Measurements from ENCODE around the gene TMEM63C.

TMEM63C gene

DNA sequence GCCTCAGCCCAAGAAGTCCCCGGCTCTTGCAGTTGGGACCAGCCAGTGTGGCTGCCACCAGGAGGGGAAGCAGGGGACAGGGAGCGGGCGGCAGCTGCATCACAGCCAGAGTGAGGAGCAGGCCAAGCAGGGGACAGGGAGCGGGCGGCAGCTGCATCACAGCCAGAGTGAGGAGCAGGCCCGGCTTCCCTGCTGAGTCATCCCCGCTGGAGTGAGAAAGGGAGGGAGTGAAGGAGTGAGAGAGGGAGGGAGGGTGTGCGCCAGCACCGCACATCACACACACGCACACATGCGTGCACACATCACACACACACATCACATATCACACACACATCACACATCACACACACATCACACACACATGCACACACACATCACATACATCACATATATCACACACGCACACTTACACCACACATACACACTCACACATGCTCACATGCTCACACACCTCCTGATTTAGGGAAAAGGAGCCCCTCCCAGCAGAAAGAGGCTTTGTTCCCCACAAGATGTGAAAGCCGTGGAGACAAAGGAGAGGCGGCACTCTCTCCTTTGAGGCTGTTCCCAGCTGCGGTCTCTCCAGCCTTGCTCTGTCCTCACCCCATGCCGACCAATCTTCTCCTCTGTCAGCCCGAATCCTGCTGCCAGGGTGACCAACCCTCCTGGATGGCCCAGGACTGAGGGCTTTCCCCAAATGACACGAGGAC lies 23.3 kb upstream of the TMEM63C start:
- Histone ChIP-seq H3F3A (ENCODE audit: low read depth) (no peaks in the 10 kb centered on the region), H4K20me1 (ENCODE audit: insufficient read depth, low read length, poor library complexity, severe bottlenecking) (no peaks in the 10 kb centered on the region), H3K4me1 (ENCODE audit: insufficient read depth, low read length, poor library complexity, severe bottlenecking) (no peaks in the 10 kb centered on the region), H3K36me3 (ENCODE audit: insufficient read depth, low read length) (no peaks in the 10 kb centered on the region), H3K4me2 (ENCODE audit: low read depth, low read length, poor library complexity, severe bottlenecking) (no peak overlapping the region), H3K9me2 (replicated peaks; ENCODE audit: low read depth, low read length) (no peaks in the 10 kb centered on the region), H3K9ac (ENCODE audit: low read depth, low read length, poor library complexity, severe bottlenecking) (no peak overlapping the region), H3K79me2 (ENCODE audit: insufficient read depth, low read length) (no peaks in the 10 kb centered on the region), H3K4me3 (ENCODE audit: low read length, poor library complexity, severe bottlenecking) (no peak overlapping the region), H2AFZ (ENCODE audit: low read length) (no peak overlapping the region), H3K9me3 (ENCODE audit: insufficient read depth, low read depth, low read length) (no peaks in the 10 kb centered on the region), H3K27me3 (ENCODE audit: insufficient read depth, low read length, poor library complexity, severe bottlenecking) (no peaks in the 10 kb centered on the region)
- TF ChIP-seq EZH2phosphoT487 (IDR thresholded peaks at IDR 0.05; ENCODE audit: borderline replicate concordance) = no peak
- TF ChIP-seq, protein P1, sequence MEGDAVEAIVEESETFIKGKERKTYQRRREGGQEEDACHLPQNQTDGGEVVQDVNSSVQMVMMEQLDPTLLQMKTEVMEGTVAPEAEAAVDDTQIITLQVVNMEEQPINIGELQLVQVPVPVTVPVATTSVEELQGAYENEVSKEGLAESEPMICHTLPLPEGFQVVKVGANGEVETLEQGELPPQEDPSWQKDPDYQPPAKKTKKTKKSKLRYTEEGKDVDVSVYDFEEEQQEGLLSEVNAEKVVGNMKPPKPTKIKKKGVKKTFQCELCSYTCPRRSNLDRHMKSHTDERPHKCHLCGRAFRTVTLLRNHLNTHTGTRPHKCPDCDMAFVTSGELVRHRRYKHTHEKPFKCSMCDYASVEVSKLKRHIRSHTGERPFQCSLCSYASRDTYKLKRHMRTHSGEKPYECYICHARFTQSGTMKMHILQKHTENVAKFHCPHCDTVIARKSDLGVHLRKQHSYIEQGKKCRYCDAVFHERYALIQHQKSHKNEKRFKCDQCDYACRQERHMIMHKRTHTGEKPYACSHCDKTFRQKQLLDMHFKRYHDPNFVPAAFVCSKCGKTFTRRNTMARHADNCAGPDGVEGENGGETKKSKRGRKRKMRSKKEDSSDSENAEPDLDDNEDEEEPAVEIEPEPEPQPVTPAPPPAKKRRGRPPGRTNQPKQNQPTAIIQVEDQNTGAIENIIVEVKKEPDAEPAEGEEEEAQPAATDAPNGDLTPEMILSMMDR (conservative IDR thresholded peaks at IDR 0.05; ENCODE audit: low read length) = no peak

DNA sequence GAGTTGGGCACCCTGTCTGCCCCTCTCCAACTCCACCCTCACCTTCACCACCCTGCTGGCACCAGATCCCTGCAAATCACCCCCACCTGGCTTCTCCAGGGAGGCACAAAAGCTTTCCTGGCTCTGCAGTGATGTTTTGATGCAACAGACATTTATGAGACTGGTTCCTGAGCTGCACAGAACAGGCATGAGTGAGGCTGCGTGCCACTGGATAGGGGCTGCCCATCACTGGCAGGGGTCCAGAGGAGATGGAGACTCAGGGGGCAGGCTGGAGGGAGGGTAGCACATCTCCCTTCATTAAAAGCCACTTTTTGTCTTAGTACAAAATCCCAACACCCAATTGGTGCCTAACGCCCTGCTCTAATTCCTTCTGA lies 22.7 kb upstream of the TMEM63C start:
- Histone ChIP-seq H3K9me2 (replicated peaks; ENCODE audit: low read depth, low read length) (no peaks in the 10 kb centered on the region), H3K36me3 (ENCODE audit: insufficient read depth, low read length) (no peaks in the 10 kb centered on the region), H3K4me1 (ENCODE audit: insufficient read depth, low read length, poor library complexity, severe bottlenecking) (no peaks in the 10 kb centered on the region), H4K20me1 (ENCODE audit: insufficient read depth, low read length, poor library complexity, severe bottlenecking) (no peaks in the 10 kb centered on the region), H3F3A (ENCODE audit: low read depth) (no peaks in the 10 kb centered on the region), H3K27me3 (ENCODE audit: insufficient read depth, low read length, poor library complexity, severe bottlenecking) (no peaks in the 10 kb centered on the region), H3K4me3 (ENCODE audit: low read length, poor library complexity, severe bottlenecking) (no peak overlapping the region), H3K9ac (ENCODE audit: low read depth, low read length, poor library complexity, severe bottlenecking) (no peak overlapping the region), H3K4me2 (ENCODE audit: low read depth, low read length, poor library complexity, severe bottlenecking) (no peak overlapping the region), H3K9me3 (ENCODE audit: insufficient read depth, low read depth, low read length) (no peaks in the 10 kb centered on the region), H2AFZ (ENCODE audit: low read length) (no peak overlapping the region), H3K79me2 (ENCODE audit: insufficient read depth, low read length) (no peaks in the 10 kb centered on the region)
- TF ChIP-seq EZH2phosphoT487 (IDR thresholded peaks at IDR 0.05; ENCODE audit: borderline replicate concordance) = no peak
- TF ChIP-seq, protein P1 (conservative IDR thresholded peaks at IDR 0.05; ENCODE audit: low read length) = no peak

DNA sequence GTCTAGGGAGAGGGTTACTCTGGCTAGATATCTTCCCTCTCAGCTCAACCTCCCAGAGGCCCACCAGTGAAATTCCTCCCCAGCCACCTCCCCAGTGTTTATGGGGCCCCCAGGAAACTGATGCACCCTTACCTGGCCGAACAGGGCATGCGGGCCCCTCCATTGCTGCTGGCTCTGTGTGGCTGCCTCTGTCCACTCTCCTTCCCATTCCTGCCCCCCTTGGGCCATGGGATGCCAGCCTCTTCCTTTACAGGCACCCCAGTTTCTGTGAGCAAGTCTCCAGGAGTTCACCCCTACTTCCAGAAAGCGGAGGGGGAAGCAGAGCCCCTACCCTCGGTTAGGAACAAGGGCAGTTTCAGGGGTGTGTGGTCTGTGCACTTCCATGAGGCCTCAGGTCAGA lies 20.6 kb upstream of the TMEM63C start:
- Histone ChIP-seq H3K27me3 (ENCODE audit: insufficient read depth, low read length, poor library complexity, severe bottlenecking) (no peaks in the 10 kb centered on the region), H3K36me3 (ENCODE audit: insufficient read depth, low read length) (no peaks in the 10 kb centered on the region), H2AFZ (ENCODE audit: low read length) (no peak overlapping the region), H3K79me2 (ENCODE audit: insufficient read depth, low read length) (no peaks in the 10 kb centered on the region), H4K20me1 (ENCODE audit: insufficient read depth, low read length, poor library complexity, severe bottlenecking) (no peaks in the 10 kb centered on the region), H3K9ac (ENCODE audit: low read depth, low read length, poor library complexity, severe bottlenecking) (no peak overlapping the region), H3K9me3 (ENCODE audit: insufficient read depth, low read depth, low read length) (no peaks in the 10 kb centered on the region), H3K9me2 (replicated peaks; ENCODE audit: low read depth, low read length) (no peaks in the 10 kb centered on the region), H3K4me3 (ENCODE audit: low read length, poor library complexity, severe bottlenecking) (no peak overlapping the region), H3K4me2 (ENCODE audit: low read depth, low read length, poor library complexity, severe bottlenecking) (no peak overlapping the region), H3F3A (ENCODE audit: low read depth) (no peaks in the 10 kb centered on the region), H3K4me1 (ENCODE audit: insufficient read depth, low read length, poor library complexity, severe bottlenecking) (no peaks in the 10 kb centered on the region)
- TF ChIP-seq, protein P1 (conservative IDR thresholded peaks at IDR 0.05; ENCODE audit: low read length) = no peak
- TF ChIP-seq EZH2phosphoT487 (IDR thresholded peaks at IDR 0.05; ENCODE audit: borderline replicate concordance) = no peak
